Activated gamma-delta T cell (primary cell): ENCODE results near the gene MVB12B.

Source experiments
- DNase-seq: peaks from one replicate; lab custom pipeline; 2025; lab: John Stamatoyannopoulos, UW

Gene MVB12B

GRCh38 chr9:126453156-126453963, 126.7 kb downstream of the MVB12B start:
- DNase-seq = no peak

DNA sequence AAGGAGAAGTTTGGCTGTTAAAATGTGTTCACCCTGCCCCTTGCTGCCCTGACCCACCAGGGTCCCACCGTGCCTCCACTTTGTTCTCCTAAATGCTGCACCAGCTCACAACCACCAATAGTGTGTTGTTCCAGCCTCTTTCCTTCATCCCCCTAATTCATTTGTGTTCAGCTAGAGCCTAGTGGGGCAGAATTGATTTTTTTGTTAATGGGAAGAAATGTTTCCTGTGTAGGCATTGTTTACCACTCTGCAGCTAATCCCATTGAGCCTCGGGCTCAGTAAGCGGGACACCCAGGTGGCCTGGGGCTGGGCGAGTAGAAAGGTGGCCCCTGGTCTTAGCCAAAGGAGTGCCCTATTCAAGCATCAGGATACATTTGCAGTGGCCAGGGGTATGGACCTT, 127.6 kb downstream of the MVB12B start:
- DNase-seq = no peak

GRCh38 chr9:126454795-126455194, 128.2 kb downstream of the MVB12B start:
- DNase-seq = no peak

- no peak for DNase-seq
Measured at GRCh38 chr9:126456441-126457174, 130.0 kb downstream of the MVB12B start.

- no peak for DNase-seq
Measured at GRCh38 chr9:126457175-126457547, 130.5 kb downstream of the MVB12B start.

- DNase-seq = no peak
Measured at GRCh38 chr9:126457890-126458289, 131.3 kb downstream of the MVB12B start.

DNA sequence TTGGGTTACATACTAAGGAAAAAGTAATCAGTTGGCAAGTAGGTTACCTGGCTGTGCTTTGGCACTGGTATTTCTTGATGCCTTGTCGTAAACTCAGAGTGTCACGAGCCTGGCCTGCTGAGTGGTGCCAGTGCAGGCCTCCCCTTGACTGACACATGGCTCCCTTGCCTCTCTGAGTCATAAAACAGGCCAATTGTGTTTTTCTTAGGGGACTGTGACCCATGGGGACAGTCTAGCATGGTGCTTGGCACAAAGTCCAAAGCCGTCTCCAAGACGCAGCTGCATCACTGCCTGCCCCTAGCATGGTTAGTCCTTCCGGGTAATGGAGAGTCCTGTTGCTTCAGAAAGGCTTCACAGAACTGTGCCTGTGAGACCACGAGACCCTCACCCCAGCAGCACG, 132.5 kb downstream of the MVB12B start:
- no peak for DNase-seq

GRCh38 chr9:126459546-126459945, 132.9 kb downstream of the MVB12B start:
- DNase-seq = no peak

DNA sequence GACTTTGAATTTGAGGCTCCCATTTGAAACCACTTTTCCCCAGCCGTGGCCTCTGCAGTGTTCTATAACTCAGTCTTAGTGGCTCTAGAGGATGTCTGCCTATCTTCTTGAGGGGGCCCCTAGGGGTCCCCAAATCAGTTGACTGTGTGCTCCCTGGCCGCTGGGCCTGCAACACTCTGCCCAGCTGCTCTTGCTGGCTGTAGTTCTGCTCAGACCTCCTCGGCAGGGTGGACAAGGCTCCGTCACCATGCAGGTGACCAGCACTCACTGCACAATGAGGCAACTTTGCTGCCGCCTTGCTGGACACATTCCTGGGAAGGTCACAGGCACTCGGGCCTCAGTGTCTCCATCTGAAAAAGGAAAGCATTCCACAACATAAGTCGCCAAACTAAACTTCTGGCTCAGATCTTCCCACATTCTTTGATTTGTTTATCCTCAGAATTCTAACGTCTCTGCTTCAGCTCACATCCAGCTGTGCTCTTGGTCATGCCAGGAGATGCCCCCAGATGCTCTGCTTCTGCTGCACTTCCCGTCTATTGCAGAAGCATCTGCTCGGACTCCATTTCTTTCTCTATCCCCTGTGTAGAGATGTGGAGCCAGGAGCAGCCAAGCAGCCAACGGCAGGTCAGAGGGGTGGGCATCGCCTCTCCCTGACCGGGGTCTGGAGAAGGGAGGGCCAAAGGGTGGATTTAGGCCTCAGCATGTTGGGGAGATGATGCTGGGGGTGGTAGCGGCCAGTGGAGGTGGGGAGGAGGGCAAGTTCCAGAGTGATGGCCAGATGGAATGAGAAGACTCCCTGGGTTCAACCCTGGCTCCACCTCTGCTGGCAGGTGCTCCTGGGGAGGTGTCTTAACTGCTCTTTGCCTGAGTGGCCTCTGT, 133.6 kb downstream of the MVB12B start:
- DNase-seq = no peak

GRCh38 chr9:126461029-126461428, 134.4 kb downstream of the MVB12B start:
- DNase-seq = no peak

- no peak for DNase-seq
Measured at GRCh38 chr9:126461608-126462007, 135.0 kb downstream of the MVB12B start.

- no peak for DNase-seq
Measured at GRCh38 chr9:126462617-126463016, 136.0 kb downstream of the MVB12B start.

GRCh38 chr9:126463426-126463825, 136.8 kb downstream of the MVB12B start:
- DNase-seq = no peak

DNA sequence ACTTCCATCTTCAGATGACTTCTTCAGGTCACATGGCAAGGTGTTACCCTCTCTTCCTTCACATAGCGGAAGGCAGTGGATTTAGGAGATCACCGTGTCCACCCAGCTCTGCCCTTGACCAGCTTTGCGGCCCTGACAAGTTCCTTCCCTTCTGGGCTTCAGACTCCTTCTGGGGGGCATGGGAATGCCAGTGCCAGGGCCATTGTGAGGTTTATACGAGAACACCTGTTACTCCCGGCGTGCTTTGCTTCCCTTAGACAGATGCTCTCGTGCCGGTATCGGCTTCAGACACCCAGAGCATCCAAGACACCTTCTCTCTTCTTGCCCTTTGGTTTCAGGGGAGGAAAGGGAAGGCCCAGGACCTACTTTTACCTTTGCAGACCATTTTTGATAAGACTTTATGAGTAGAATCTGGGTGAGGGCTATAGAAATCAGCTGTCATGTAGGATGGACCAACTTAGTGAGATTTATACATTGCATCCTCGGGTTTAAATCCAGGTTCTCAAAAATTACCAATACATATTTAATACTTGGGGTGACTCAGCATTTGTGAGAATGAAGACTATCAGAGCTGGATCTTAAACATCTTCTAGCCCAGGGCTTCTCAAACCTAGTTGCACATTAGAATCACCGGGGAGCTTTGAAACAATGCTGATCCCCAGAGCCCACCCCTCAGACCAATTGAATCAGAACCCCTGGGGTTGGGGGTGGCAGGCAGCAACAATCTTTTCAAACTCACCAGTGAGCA, 138.2 kb downstream of the MVB12B start:
- no peak for DNase-seq

DNA sequence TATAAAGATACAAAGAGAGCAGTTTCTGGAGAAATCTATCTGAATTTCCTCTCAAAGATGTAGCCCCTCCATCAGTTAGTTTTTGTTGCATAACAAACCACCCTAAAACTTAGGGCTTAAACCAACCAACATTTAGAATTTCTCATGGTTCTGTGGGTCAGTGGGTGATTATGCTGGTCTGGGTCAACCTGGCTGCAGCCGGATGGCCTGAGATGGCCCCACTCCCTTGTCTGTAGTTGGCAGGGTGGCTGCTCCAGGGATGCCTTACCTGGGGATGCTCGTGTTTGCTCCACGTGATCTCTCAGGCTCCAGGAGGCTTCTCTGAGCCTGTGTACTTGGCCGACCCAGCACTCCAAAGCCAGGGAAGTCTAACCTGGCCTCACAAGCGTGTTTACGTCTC, 139.3 kb downstream of the MVB12B start:
- no peak for DNase-seq

GRCh38 chr9:126468141-126468825, 141.7 kb downstream of the MVB12B start:
- DNase-seq = no peak

- no peak for DNase-seq
Measured at GRCh38 chr9:126470241-126470993, 143.8 kb downstream of the MVB12B start.

DNA sequence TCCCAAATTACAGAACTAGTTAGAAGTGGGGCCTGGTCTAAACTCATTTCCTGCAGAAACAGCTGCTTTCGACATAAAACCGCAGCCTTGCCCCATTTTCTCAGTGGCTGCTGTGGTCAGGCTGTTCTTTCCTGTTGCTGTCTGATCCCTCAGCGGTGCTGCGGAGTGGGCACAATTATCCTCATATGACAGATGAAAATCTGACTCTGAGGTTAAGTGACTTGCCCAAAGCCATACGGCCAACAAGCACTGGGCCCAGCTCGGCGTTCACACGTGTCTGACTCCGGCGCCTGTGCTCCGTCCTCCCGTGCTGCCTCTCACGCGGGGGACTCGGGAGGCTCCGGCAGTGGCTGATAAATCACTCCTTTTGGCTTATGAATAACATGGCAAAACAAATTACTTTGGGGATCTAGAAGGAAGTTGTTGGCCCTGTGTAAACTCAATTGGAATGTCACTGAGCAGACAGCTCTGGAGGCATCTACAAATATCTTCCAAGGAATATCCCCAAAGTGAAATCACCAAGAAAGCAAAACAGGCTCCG, 144.5 kb downstream of the MVB12B start:
- DNase-seq = peak; percentile 43

DNA sequence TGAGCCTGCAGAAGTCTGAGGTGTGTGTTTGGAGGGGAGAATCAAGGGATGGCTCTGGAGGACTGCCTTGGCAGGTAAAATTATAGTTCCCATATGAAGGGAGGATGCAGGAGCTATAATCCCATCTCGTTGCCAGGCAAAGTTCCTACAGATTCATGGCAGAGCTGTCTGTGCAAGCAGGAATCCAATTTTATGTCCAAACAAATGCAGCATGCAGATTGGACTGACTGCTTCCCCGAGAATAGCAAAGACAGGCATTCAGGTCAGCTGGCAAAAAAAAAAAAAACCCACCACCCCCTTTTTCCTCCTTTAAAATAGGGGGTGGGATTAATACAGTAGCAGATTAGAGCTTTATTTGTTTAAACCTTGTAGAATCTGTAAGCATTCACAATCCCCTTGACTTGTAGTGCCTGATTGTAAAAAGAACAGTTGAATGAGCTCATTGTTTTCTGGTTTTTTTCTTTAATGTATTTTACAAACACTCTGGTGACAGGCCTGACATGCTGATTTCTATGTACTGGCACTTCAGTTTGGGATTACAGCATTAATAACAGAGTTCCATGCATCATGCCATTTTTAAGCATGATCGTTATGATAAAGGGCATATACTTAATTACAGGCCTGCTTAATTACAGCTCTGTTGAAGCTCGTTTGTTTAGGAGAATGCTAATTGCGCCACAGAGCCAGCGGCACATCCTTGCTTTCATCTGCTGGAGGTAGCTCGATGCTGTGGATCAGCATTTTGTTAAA, 145.7 kb downstream of the MVB12B start:
- no peak for DNase-seq
